Measurements from ENCODE around the gene PDE4C. TPM values are rescaled to one million over a fixed set of nuclear protein-coding genes. Genes with fewer than 3 reads are reported as not detected.
A peak's percentile ranks its signal among the peaks of the same experiment; 100 is the strongest.

Gene PDE4C
- total and polyA plus RNA-seq, 12 donors: 0.30 to 6.3 (median 1.1) TPM

- Histone ChIP-seq H3K27ac (no peak overlapping the region), H3K4me1 (peaks cover 0 to 17% (median 5%) of the 10 kb centered on the region in 9 donors), H3K36me3 (no peaks in the 10 kb centered on the region), H3K9me3 (peaks cover 0 to 13% (median 6%) of the 10 kb centered on the region in 11 donors), H3K27me3 (peaks cover 4 to 67% (median 64%) of the 10 kb centered on the region in 7 donors), H3K4me3 (no peak overlapping the region)
- WGBS, 2 donors: 14 to 18% methylated on average over 37 of the region's 37 CpGs
- peak in 1 of 2 donors; percentile 50 for DNase-seq
- ATAC-seq: peak in 6 of 8 donors; percentile 29 to 60 (median 48)
- no peak for TF ChIP-seq CTCF (IDR thresholded peaks at IDR 0.05)
- intact Hi-C loops (cut with DNase I): no loop called here
These were observed 7.1 kb upstream of the PDE4C start for GRCh38 chr19:18233224-18233825.

- 4% methylated on average over 46 of the region's 46 CpGs for WGBS, 2 donors
- no peaks in the 10 kb centered on the region for H3K36me3 ChIP-seq
- DNase-seq (no peak), ATAC-seq (no peak)
- peaks cover 0 to 13% (median 6%) of the 10 kb centered on the region in 11 donors for H3K9me3 ChIP-seq
- H3K4me3 ChIP-seq: no peak overlapping the region
- TF ChIP-seq CTCF (IDR thresholded peaks at IDR 0.05): no peak
- intact Hi-C loops (cut with DNase I): no loop called here
- peaks cover under 1 to 17% (median 11%) of the 10 kb centered on the region in 9 donors for H3K4me1 ChIP-seq
- H3K27ac ChIP-seq: no peak overlapping the region
- H3K27me3 ChIP-seq: peaks cover 4 to 74% (median 70%) of the 10 kb centered on the region in 7 donors
These were observed 6.4 kb upstream of the PDE4C start for GRCh38 chr19:18232540-18233223.

GRCh38 chr19:18231775-18232174 is 5.5 kb upstream of the PDE4C start:
- Histone ChIP-seq H3K27ac (no peak overlapping the region), H3K4me3 (no peak overlapping the region), H3K9me3 (peaks cover 0 to 13% (median 6%) of the 10 kb centered on the region in 11 donors), H3K36me3 (no peaks in the 10 kb centered on the region), H3K4me1 (peaks cover 3 to 20% (median 14%) of the 10 kb centered on the region in 9 donors), H3K27me3 (peaks cover 8 to 80% (median 69%) of the 10 kb centered on the region in 7 donors)
- TF ChIP-seq CTCF (IDR thresholded peaks at IDR 0.05): no peak
- peak in 2 of 8 donors; percentile 6 to 51 for ATAC-seq
- no peak for DNase-seq
- intact Hi-C loops (cut with DNase I): no loop called here
- WGBS, 2 donors: 24 to 25% methylated on average over 4 of the region's 4 CpGs

GRCh38 chr19:18230941-18231734 is 4.9 kb upstream of the PDE4C start:
- ATAC-seq (peak in 2 of 8 donors; percentile 10 to 34), DNase-seq (no peak)
- no peak for TF ChIP-seq CTCF (IDR thresholded peaks at IDR 0.05)
- Histone ChIP-seq H3K27me3 (peaks cover 8 to 87% (median 70%) of the 10 kb centered on the region in 7 donors), H3K9me3 (peaks cover 0 to 13% (median 6%) of the 10 kb centered on the region in 11 donors), H3K27ac (no peak overlapping the region), H3K36me3 (no peaks in the 10 kb centered on the region), H3K4me1 (peaks cover 3 to 24% (median 18%) of the 10 kb centered on the region in 9 donors), H3K4me3 (no peak overlapping the region)
- intact Hi-C loops (cut with DNase I): no loop called here
- WGBS, 2 donors: 54 to 60% methylated on average over 18 of the region's 18 CpGs
